SK-N-SH (cell line): ENCODE results near the gene TBC1D8.

Experiments used
- CHD2 ChIP-seq: fragments of 150-350 bp; IDR thresholded peaks from 2 replicates; pipeline ENCODE4 v1.6.1; 2018; ENCODE audit warnings: low read length; ENCODE audit not compliant: partially characterized antibody
- EP300 ChIP-seq, 2 experiments: IDR thresholded peaks; 2 replicates each; pipeline versions ENCODE4 v1.4.0 to v1.6.1; 2012; ENCODE audit warnings: borderline replicate concordance in 1 of 2, low read depth in 1 of 2, low read length in 1 of 2
- EZH2phosphoT487 ChIP-seq: fragments of 200-600 bp; sonication (generic); IDR thresholded peaks from 2 replicates; pipeline ENCODE4 v1.6.1; 2017; ENCODE audit warnings: low read depth, mixed run types, mild to moderate bottlenecking, antibody characterized with exemption, moderate library complexity, borderline replicate concordance
- FOXJ3 ChIP-seq: sonication (generic); formaldehyde crosslinking; IDR thresholded peaks from 2 replicates; pipeline ENCODE4 v1.5.1; 2020; ENCODE audit warnings: mild to moderate bottlenecking, missing genetic modification reagents
- FOXM1 ChIP-seq: IDR thresholded peaks from 2 replicates; pipeline ENCODE4 v1.4.0; 2012; ENCODE audit warnings: low read depth, mild to moderate bottlenecking
- TAF1 ChIP-seq: IDR thresholded peaks from 2 replicates; pipeline ENCODE4 v1.6.1; 2012; ENCODE audit warnings: low read depth, mild to moderate bottlenecking, low read length, moderate library complexity, borderline replicate concordance
- TCF12 ChIP-seq: IDR thresholded peaks from 2 replicates; pipeline ENCODE4 v1.4.0; 2012
- TF ChIP-seq, protein P1 (sequence below): fragments of 200-600 bp; sonication (generic); IDR thresholded peaks from 2 replicates; pipeline ENCODE4 v1.6.1; 2017; ENCODE audit warnings: antibody characterized with exemption, mild to moderate bottlenecking, moderate library complexity
- TF ChIP-seq, protein P2 (sequence below): IDR thresholded peaks from 2 replicates; pipeline ENCODE4 v1.4.0; 2012; ENCODE audit warnings: low read depth
- TF ChIP-seq, protein P3 (sequence below): fragments of 150-350 bp; IDR thresholded peaks from 2 replicates; pipeline ENCODE4 v1.6.1; 2017; ENCODE audit warnings: antibody characterized with exemption, low read length, low read depth, borderline replicate concordance
- TF ChIP-seq, protein P4 (sequence below): IDR thresholded peaks from 2 replicates; pipeline ENCODE4; 2012

DNA sequence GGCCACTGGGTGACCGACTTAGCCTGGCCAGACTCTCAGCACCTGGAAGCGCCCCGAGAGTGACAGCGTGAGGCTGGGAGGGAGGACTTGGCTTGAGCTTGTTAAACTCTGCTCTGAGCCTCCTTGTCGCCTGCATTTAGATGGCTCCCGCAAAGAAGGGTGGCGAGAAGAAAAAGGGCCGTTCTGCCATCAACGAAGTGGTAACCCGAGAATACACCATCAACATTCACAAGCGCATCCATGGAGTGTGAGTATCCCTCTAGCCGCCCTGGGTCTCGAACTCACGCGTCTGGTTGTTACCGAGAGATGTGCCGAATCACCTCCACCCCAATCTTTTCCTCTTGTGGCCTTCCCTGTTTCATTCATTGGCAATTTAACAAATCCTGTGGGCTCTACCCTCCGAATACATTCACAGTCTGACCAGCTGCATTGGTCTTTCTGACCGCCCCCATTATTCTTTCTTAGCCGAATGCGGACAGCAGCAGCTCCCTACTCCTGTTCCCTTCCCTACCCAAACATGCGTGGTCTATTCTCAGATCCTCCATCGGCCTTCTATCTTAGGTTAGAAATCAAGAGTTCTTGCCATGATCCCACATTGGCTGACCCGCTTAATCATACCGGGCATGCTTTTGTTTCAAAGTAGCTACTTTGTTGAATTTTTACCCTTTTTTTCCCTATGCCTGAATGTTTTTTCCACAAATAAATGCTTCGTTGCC is 148.5 kb downstream of the TBC1D8 start:
- TF ChIP-seq, protein P1, sequence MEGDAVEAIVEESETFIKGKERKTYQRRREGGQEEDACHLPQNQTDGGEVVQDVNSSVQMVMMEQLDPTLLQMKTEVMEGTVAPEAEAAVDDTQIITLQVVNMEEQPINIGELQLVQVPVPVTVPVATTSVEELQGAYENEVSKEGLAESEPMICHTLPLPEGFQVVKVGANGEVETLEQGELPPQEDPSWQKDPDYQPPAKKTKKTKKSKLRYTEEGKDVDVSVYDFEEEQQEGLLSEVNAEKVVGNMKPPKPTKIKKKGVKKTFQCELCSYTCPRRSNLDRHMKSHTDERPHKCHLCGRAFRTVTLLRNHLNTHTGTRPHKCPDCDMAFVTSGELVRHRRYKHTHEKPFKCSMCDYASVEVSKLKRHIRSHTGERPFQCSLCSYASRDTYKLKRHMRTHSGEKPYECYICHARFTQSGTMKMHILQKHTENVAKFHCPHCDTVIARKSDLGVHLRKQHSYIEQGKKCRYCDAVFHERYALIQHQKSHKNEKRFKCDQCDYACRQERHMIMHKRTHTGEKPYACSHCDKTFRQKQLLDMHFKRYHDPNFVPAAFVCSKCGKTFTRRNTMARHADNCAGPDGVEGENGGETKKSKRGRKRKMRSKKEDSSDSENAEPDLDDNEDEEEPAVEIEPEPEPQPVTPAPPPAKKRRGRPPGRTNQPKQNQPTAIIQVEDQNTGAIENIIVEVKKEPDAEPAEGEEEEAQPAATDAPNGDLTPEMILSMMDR, result no peak
- TF ChIP-seq, protein P2, sequence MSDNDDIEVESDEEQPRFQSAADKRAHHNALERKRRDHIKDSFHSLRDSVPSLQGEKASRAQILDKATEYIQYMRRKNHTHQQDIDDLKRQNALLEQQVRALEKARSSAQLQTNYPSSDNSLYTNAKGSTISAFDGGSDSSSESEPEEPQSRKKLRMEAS, result no peak
- TF ChIP-seq TCF12, result no peak
- TF ChIP-seq, protein P3, sequence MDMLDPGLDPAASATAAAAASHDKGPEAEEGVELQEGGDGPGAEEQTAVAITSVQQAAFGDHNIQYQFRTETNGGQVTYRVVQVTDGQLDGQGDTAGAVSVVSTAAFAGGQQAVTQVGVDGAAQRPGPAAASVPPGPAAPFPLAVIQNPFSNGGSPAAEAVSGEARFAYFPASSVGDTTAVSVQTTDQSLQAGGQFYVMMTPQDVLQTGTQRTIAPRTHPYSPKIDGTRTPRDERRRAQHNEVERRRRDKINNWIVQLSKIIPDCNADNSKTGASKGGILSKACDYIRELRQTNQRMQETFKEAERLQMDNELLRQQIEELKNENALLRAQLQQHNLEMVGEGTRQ, result no peak
- TF ChIP-seq EP300 (IDR thresholded peaks at IDR 0.05; ENCODE audit: borderline replicate concordance in 1 of 2, low read depth in 1 of 2, low read length in 1 of 2), result no peak
- no peak for TF ChIP-seq TAF1
- no peak for TF ChIP-seq EZH2phosphoT487
- TF ChIP-seq, protein P4, sequence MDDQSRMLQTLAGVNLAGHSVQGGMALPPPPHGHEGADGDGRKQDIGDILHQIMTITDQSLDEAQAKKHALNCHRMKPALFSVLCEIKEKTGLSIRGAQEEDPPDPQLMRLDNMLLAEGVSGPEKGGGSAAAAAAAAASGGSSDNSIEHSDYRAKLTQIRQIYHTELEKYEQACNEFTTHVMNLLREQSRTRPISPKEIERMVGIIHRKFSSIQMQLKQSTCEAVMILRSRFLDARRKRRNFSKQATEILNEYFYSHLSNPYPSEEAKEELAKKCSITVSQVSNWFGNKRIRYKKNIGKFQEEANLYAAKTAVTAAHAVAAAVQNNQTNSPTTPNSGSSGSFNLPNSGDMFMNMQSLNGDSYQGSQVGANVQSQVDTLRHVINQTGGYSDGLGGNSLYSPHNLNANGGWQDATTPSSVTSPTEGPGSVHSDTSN, result no peak
- no peak for TF ChIP-seq FOXM1
- TF ChIP-seq FOXJ3, result no peak
- no peak for TF ChIP-seq CHD2
